Right forelimb (tissue), 1 donor: ENCODE results near the gene NF1.
"Not testable (repeated sequence)": the region's sequence is repeated elsewhere in the genome, so short reads cannot be mapped to it uniquely, and the experiment has no call there.

Experiments
- DNase-seq: peaks from one replicate; pipeline ENCODE4 v3.0.0-alpha.2; 2018

The NF1 gene, protein sequence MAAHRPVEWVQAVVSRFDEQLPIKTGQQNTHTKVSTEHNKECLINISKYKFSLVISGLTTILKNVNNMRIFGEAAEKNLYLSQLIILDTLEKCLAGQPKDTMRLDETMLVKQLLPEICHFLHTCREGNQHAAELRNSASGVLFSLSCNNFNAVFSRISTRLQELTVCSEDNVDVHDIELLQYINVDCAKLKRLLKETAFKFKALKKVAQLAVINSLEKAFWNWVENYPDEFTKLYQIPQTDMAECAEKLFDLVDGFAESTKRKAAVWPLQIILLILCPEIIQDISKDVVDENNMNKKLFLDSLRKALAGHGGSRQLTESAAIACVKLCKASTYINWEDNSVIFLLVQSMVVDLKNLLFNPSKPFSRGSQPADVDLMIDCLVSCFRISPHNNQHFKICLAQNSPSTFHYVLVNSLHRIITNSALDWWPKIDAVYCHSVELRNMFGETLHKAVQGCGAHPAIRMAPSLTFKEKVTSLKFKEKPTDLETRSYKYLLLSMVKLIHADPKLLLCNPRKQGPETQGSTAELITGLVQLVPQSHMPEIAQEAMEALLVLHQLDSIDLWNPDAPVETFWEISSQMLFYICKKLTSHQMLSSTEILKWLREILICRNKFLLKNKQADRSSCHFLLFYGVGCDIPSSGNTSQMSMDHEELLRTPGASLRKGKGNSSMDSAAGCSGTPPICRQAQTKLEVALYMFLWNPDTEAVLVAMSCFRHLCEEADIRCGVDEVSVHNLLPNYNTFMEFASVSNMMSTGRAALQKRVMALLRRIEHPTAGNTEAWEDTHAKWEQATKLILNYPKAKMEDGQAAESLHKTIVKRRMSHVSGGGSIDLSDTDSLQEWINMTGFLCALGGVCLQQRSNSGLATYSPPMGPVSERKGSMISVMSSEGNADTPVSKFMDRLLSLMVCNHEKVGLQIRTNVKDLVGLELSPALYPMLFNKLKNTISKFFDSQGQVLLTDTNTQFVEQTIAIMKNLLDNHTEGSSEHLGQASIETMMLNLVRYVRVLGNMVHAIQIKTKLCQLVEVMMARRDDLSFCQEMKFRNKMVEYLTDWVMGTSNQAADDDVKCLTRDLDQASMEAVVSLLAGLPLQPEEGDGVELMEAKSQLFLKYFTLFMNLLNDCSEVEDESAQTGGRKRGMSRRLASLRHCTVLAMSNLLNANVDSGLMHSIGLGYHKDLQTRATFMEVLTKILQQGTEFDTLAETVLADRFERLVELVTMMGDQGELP (N-terminal part only)

DNA sequence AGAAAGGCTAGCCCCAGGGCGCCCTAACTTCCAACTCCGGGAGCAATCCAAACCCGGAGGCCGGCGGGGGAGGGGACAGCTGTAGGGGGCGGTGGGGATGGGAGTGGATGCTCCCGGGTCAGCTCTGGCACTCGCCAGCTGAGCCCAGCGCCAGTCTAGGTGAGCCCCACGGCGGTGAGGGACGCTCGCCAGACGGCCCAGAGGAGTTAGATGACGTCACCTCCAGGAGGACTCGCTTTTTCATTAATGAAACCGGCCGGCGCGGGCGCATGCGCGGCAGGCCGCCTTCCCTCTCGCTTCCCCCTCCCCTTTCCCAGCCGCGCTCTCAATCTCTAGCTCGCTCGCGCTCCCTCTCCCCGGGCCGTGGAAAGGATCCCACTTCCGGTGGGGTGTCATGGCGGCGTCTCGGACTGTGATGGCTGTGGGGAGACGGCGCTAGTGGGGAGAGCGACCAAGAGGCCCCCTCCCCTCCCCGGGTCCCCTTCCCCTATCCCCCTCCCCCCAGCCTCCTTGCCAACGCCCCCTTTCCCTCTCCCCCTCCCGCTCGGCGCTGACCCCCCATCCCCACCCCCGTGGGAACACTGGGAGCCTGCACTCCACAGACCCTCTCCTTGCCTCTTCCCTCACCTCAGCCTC lies at the start of gene NF1:
Gene NF1 (plus strand): TSS at position 378 of the 636 bp plus-strand sequence. CDS start 333 bp downstream, outside the sequence.
- peak; percentile 97 for DNase-seq

DNA sequence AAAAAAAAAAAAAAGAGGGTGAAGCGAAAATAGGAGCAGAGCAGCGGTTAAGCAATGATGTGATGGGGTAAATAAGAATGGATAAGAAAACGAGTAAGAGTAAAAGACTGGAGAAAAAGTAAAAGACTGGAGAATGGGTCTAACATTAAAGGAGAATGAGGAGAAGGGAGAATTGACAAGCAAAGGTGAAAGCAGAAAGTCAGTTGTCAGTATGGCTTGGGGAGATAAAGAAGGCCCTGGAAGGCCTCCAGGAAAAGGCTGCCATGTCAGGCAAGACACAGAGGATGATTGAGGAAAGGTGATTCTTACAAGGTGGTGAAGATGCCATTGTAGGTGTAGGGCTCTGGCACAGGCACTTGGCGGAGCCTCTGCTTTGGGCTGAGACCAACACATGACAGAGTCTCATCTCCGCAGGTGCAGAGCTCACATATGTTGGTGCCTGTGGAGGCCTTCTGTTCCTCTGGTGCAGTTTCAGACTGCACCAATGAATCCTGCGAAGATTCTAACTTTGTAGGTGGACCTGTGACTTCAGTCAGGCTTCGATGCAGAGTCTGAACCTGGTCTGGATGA lies 47.8 kb upstream of the NF1 start:
- DNase-seq = not testable (repeated sequence)

DNA sequence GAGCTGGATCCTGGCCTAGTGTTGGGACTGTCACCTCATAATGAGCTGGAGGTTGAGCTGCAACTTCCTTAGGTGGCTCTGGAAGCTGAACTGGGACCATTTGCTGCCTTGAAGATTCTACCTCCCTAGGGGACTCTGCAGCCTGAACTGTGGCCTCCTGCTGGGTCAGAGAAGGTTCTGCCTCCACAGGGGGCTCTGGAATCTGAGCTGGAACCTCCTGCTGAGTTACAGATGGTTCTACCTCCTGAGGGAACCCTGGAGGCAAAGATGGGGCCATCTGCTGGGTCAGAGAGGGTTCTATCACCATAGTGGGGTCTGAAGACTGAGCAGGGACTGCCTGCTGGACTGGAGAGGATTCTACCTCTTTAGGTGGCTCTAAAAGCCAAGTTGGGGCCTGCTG lies 46.6 kb upstream of the NF1 start:
- no peak for DNase-seq

DNA sequence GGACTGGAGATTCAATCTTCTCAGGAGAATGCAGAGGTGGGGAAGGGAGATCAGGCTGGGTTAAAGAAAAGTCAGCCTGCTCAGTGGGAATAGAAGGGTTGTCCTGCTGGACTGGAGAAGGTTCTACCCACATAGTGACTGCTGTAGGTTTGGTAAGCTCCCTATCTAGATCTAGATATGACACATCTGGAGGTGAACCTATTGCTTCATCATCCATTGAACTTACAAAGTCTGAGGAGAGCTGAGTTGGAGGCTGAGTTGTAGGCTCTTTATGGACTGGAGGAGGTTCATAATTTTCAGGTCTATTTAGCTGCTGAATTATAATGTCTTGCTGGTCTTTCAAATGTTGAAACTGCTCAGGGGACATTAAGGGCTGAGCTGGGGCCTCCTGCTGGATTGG lies 46.0 kb upstream of the NF1 start:
- DNase-seq = no peak

DNA sequence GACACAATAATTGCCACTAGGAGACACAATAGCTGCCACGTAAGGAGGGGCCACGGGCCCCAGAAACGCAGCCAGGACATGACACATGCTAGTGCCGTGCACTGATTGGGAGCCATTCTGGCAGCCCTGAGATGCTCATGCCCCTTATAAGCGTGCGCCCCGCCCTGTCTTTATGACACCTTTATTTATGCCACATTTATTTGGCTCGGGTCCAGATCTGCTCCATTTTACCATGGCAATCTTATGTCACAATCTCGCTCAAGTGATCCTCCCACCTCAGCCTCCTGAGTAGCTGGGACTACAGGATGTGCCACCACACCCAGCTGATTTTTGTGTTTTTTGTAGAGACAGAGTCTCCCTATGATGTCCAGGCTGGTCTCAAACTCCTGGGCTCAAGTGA lies 43.8 kb upstream of the NF1 start:
- DNase-seq = no peak

DNA sequence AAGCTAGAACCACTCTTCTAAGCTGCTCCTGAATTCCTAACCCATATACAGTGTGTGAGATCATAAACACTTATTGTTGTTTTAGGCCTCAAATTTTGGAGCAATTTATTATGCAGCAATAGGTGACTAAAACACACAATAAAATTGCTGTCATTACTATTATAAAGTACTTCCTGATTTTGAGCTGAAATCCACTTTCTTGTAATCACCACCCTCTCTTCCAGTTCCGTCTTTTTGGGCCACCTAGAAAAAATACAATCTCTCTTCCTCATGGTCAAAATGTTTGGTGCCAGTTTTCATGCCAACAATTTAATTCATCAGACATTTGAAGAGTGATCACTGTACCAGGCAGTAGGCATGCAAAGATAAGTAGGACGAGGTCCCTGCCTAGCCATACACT lies 43.3 kb upstream of the NF1 start:
- no peak for DNase-seq

DNA sequence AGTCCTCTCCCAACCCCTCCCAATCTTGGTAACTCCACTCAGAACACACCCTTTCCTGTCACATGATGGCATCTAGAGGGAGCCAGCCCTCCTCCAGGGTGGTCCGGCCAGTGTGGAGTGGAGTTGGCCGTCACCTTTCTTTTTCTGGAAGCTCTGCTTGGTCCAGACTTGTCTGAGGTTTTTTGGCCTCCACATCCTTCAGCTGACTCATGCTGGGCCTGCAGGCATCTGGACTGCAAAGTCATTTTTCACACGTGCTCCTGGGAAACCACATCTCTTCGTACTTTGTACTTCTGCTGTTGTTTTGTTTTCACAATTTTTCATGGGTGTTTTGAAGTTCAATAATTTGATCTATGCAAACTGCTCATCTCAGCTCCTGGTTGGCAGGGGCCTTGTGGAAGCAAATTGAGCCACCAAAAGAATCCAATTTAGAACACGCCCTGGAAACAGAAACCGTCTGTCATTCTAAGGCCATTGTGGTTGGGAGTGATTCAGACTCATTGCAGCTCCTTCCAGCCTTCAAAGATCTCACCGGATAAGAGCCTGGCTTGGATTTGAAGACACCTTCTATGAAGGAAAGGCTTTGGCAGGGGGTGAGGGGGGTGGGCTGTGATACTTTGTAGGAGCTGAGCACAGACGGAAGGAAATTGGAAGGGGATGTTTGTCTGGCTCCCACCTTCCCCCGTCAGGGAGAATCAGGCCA lies 42.4 kb upstream of the NF1 start:
- DNase-seq = peak; percentile 50

DNA sequence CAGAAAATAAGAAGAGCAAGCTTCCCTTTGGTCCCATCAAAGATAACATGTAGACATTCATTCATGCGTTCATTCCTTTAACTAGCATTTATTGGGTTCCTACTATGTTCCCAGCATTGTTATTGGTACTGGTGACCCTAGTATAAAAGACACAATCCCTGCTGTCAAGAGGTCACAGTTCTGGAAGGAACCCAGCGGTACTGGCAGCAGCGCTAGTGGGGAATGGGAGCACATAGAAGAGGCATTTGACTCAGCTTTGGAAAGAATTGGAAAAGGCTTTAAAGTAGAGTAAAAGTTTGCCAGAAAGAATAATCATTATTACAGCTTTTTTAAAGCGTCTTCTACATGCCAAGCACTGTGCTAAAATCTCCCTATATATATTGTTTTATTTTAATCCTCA lies 41.7 kb upstream of the NF1 start:
- no peak for DNase-seq

DNA sequence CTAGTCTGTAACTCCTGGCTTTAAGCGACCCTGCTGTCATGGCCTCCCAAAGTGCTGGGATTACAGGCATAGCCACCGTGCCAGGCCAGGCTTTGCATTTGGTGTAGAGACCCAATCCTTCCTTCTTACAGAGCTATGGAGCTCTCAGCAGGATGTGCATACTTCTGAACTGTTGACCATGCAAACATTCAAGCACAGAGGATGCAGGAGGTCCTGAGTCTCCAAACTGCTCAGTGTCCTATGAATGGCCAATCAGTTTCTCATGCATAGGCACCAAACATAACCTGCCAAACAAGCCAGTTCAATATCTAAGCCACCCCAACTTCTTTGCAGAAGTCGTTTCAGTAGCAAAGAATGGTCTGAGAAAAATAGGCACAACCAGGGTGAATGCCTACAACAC lies 40.0 kb upstream of the NF1 start:
- no peak for DNase-seq

DNA sequence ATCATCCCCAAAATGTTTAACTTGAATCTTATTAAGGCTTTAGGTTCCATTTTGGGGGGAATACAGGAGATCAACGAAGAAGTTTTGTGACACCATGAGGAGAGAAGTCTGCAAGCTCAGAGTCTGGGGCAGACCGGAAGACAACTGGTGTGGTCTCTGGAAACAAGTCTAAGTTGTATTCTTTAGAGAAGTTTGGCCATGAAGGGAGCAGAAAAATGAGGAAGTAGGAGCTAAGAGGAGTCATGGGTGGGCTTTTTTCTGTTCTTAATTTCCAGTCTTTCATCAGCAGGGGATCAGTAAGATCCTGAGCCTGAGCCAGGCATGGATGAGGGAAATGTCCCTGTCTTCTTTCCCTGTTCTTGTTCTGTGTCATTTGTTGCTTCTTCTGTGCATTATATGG lies 35.8 kb upstream of the NF1 start:
- no peak for DNase-seq

DNA sequence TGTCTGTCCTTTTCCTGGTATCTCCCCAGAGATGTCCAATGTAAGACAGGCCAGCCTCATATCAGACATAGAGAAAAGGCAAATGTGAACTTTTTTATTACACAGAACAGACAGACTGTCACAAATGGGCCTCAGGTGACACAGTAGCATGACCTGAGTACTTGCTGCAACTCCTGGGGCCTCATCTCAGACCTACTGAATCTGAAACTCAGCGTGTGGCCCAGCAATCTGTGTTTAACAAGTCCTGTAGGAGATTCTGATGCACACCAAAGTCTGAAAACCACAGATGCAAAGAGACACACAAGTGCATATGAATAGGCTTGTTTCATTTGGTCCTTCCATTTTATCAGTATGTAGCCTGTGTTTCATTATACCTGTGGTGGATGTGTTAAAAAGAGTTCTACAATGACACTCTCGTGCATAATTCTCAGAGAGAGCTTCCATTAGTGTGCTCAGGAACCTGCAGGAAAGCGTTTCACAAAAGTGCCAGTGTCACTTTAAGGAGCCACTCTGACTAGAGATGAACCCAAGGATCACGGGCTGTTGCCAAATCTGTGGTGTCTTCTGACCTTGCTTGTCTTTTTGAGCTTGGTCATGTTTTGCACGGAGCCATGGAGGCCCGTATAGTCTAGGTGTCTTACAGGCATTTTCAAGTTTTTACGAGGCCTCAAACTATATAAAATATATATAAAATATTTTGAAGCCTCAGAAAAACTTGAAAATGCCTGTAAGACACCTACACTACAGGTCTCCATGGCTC lies 33.8 kb upstream of the NF1 start:
- no peak for DNase-seq

DNA sequence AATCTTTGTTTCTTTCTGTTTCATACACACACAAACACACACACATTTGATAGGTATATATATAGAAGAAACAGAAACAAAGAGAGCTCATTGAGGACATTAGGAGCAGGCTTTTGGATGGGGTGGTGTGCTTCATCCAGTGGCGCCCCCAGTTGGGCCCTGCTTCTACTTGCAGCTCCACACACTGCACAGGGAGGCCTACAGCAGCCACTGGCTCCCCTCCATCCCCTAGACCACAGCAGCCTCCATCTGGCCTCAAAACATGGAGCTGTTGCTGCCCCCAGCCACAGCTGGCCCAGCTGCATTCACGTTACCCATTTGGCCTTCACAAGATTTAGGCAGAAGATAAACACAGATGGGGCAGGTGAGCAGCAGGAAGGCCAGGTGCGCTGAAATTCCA lies 33.1 kb upstream of the NF1 start:
- no peak for DNase-seq

DNA sequence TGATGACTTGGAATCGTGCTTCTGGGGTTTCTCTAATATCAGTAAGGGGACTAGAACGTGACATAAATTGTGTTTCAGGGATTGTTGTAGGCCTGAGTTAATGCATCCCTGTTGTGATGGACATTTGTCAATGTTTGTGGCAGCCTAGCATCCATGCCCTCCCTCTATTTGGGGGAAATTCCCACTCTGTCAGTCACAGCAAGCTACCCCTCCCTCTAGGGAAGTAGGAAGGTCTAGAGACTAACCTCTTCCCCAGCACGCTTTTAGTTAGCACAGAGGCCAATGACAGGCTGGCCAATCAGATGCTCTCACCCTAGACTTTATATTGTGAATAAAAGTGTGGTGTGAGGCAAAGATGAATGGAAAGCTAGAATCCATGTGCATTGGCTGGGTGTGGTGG lies 32.4 kb upstream of the NF1 start:
- DNase-seq = no peak

DNA sequence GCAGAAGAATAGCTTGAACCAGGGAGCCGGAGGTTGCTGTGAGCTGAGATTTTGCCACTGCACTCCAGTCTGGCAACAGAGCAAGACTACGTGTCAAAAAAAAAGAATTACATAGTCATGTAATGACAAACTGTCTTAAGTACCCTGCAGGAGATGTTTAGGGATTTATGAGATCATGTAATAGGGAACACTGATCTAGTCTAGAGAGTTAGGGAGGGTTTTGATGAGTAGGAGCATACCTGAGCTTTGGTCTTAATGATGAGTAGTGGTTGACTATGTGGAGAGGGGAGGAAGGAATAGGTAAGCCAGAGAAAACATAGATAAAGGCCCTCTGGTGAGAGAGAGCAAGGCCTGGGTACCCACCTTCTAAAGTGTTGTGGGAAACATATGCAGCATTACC lies 30.1 kb upstream of the NF1 start:
- DNase-seq = no peak

DNA sequence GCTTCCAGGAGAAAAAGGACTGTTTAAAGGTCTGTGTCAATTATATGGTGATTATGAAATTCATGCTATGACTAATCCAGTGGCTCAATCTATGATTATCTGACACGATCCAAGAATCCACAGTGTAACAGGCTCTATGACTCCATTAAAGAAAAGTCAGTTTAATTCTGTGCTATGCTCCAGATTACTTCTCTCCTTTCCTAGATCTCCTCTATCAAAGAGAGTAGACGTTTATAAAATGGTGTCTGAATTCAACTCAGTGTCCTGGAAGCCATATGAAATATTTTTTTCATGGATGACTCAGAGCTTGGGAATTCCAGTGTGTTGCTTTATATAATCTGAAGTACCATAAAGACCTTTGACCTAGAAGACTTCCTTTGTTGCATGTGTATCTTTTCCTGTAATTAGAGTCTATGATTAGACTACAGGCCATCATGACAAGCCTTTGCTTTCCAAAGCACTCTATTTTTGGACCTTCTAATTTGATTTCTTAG lies 27.0 kb upstream of the NF1 start:
- no peak for DNase-seq

DNA sequence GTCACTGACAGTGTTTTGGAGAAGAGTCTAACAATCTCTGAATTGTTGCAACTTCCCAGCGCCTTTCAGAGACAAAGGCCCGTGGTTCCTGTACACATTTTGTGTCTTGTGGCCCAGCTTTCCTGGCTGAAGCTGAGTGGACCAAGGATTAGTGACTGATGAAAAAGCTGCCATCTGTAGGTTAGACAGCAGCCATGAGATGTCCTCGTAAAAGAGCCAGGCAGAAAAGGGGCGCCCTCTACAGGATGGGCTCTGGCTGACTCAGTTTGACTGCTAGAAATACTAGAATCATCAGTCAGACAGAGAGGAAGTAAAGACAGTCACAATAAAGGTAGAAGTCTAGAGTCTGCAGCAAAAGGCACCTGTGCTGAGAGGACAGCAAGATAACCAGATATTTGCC lies 26.5 kb upstream of the NF1 start:
- no peak for DNase-seq

DNA sequence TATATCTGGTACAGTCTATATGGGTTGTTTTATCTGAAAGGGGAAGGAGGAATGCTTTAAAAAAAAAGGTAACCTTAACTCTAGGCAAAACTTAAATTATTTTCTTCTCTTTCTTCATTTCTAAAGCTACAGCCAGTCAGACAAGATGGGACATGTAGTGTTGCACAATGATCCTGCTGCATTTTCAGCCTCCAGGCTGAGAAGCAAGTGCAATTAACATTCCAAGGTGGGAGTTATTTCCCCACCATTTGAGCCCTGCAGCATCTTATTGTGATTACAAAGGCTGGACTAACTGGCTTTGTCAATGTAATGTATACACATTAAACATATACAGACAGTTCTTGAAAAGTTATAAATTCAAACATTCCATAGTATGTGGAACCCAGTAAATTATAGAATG lies 22.6 kb upstream of the NF1 start:
- DNase-seq = no peak

DNA sequence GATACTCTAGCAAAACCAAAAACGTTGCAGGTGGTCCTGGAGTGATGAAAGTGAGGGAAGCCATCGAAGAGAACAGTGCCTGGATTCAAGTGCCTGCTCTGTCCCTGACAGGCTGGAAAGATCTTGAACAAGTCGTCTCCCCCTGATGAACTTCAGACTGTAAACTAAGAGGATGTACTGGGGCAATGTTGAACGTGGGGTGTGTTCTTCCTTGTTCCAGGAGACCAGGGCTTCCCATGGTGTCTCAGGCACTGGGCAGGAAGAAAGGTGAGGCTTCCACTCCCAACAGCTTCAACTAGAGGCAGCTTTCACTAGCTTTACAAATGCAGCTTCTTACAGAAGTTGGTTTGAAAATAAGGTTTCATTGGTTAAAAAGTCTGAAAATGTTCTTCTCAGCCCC lies 21.4 kb upstream of the NF1 start:
- DNase-seq = no peak

DNA sequence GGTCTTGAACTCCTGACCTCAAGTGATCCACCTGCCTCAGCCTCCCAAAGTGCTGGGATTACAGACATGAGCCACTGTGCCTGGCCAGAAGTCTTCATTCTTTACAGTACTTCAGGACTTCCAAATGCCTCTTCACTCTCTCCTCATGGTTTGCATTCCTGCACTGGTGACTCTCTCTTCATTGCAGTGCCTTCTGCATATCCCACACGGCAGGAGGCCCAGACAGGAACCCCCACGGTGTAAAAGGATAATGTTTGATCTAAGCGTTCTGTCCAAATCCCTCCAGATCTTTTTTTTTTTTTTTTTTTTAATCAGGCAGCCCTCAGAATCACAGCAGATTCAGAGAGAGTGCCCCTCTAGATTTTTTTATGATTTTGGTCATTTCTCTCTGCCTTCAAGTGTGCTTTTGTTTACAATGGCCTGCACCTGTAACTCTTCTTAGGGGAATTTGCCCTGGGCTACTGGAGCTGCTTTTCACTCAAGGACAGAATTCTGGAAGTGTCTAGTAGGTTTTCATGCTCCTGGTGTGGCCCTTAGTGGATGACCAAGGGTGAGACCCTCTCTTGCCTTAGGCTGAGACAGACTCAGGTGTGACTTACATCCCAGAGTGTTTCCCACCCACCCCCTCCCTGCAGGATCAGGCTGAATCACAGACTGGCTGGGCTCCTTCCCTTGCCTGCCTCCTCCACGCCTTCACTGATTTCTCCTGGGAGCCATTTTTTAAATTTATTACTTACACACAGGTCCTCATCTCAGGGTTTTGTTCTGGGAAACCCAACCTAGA lies 19.8 kb upstream of the NF1 start:
- DNase-seq = no peak

DNA sequence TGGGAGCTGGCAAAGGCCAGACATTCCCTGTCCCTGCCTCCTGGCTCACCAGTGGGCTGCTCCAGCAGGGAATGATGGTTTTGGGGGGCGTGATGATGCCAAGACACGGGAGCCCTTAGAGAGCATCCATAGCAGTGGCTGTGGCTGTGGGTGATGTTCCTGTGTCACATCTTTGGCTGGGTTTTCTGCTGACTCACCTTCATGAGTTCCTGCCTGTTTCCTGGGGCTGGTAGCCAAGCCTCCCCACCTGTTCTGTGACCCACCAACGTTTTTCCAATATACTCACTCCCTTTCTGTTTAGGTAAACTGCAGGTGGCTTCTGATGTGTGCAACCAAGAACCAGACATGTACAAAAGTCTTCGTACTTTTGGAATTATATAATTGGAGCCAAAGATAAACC lies 16.5 kb upstream of the NF1 start:
- no peak for DNase-seq
